GM12878 (cell line): ENCODE measurements around the gene MRPL20. TPM values are rescaled to one million over a fixed set of nuclear protein-coding genes. Genes with fewer than 3 reads are reported as not detected.

Experiments used
- ATAC-seq: fragments of 200-7000 bp; cut with Tn5 transposase; 3 replicates; pipeline ENCODE4 v1.9.1; 2020; ENCODE audit warnings: mild to moderate bottlenecking, moderate library complexity
- BruUV-seq: library from RNA; stranded (reverse); fragments of 400-500 nt; replicated peaks from 2 replicates; lab custom pipeline; 2021; lab: Mats Ljungman, UMichigan
- CTCF ChIA-PET: fragments of 300-600 bp; sonication (Branson Sonifier 250); formaldehyde crosslinking; extraction: SDS; loops from one replicate; lab custom pipeline; 2021; ENCODE audit warnings: inconsistent platforms; lab: Yijun Ruan, JAX
- POLR2A ChIA-PET: fragments of 350-600 bp; formaldehyde crosslinking; extraction: SDS; loops from one replicate; lab custom pipeline; 2021; ENCODE audit warnings: inconsistent platforms; lab: Charles Lee
- RAD21 ChIA-PET: fragments of 300-600 bp; sonication (Branson Sonifier 250); formaldehyde crosslinking; loops from one replicate; lab custom pipeline; 2023; ENCODE audit warnings: antibody characterized with exemption; ENCODE audit not compliant: unreplicated experiment; lab: Charles Lee
- SMC1A ChIA-PET: fragments of 300-600 bp; sonication (Branson Sonifier 250); formaldehyde crosslinking; loops from one replicate; lab custom pipeline; 2023; ENCODE audit not compliant: unreplicated experiment, uncharacterized antibody; lab: Charles Lee
- DNase-seq: peaks from one replicate; pipeline ENCODE4 v3.0.0-alpha.2; 2011; ENCODE audit warnings: low read depth, low spot score
- FAIRE-seq: peaks from 3 replicates; lab custom pipeline; 2011; peaks lifted over from hg19 to GRCh38; lab: Jason Lieb, UNC
- H2AFZ ChIP-seq: 2 replicates; pipeline ENCODE4 v1.6.0; 2011; ENCODE audit warnings: low read depth, low read length, control low read depth; ENCODE audit not compliant: control insufficient read depth
- H3K27ac ChIP-seq: 2 replicates; pipeline ENCODE4 v1.5.1; 2011; ENCODE audit warnings: control low read depth; ENCODE audit not compliant: control insufficient read depth, insufficient read depth
- H3K27me3 ChIP-seq, 2 experiments: replicated peaks in 1 of 2; 2 replicates each; pipeline versions ENCODE4 v1.6.0 to v1.6.1; 2011; ENCODE audit warnings: low read length in 1 of 2; ENCODE audit not compliant: control insufficient read depth in 2 of 2, insufficient read depth in 2 of 2
- H3K36me3 ChIP-seq, 2 experiments: 2 replicates each; pipeline ENCODE4 v1.5.1; 2011; ENCODE audit warnings: low read length in 1 of 2; ENCODE audit not compliant: control insufficient read depth in 2 of 2, insufficient read depth in 2 of 2
- H3K4me1 ChIP-seq: 2 replicates; pipeline ENCODE4 v1.6.1; 2011; ENCODE audit warnings: mild to moderate bottlenecking, low read length, moderate library complexity, mixed read lengths; ENCODE audit not compliant: control insufficient read depth, insufficient read depth
- H3K4me2 ChIP-seq: 2 replicates; pipeline ENCODE4 v1.6.0; 2011; ENCODE audit warnings: control low read depth; ENCODE audit not compliant: control insufficient read depth, insufficient read depth
- H3K4me3 ChIP-seq: fragments of 200-600 bp; sonication (generic); 2 replicates; pipeline ENCODE4 v1.5.1; 2016
- H3K79me2 ChIP-seq: 2 replicates; pipeline ENCODE4 v1.6.0; 2011; ENCODE audit warnings: low read length; ENCODE audit not compliant: control insufficient read depth, insufficient read depth
- H3K9ac ChIP-seq: 2 replicates; pipeline ENCODE4 v1.8.0; 2011; ENCODE audit warnings: low read length, control low read depth, mixed read lengths; ENCODE audit not compliant: control insufficient read depth, insufficient read depth
- H3K9me3 ChIP-seq: replicated peaks from 3 replicates; pipeline ENCODE4 v1.5.1; 2011; ENCODE audit warnings: mild to moderate bottlenecking, low read length; ENCODE audit not compliant: control insufficient read depth, insufficient read depth
- H4K20me1 ChIP-seq: 2 replicates; pipeline ENCODE4 v1.6.0; 2011; ENCODE audit not compliant: control insufficient read depth, insufficient read depth
- BMI1 ChIP-seq: fragments of 450-650 bp; IDR thresholded peaks from 2 replicates; pipeline ENCODE4 v1.6.1; 2016; ENCODE audit warnings: mild to moderate bottlenecking, moderate library complexity, borderline replicate concordance
- CBX3 ChIP-seq: fragments of 200-600 bp; sonication (generic); IDR thresholded peaks from 2 replicates; pipeline ENCODE4 v1.6.1; 2016; ENCODE audit warnings: low read depth, borderline replicate concordance
- MAX ChIP-seq: IDR thresholded peaks from 2 replicates; pipeline ENCODE4 v1.6.1; 2012; ENCODE audit warnings: low read depth, low read length, improper control_type of control experiment
- NR2F1 ChIP-seq: fragments of 450-650 bp; conservative IDR thresholded peaks from 2 replicates; pipeline ENCODE4 v1.6.1; 2017; ENCODE audit warnings: mild to moderate bottlenecking
- ZSCAN29 ChIP-seq: fragments of 450-650 bp; IDR thresholded peaks from 2 replicates; pipeline ENCODE4 v1.6.1; 2017; ENCODE audit warnings: mild to moderate bottlenecking, moderate library complexity
- WGBS: methylation state at CpG from one replicate; pipeline ENCODE4 v1.1.6; 2016; ENCODE audit warnings: low lambda C conversion rate; ENCODE audit not compliant: insufficient replicate concordance, insufficient coverage; ENCODE audit errors: missing lambda C conversion rate; 5-methylcytosine and 5-hydroxymethylcytosine counted together
- in situ Hi-C: fragments of 300-500 bp; cut with MboI; formaldehyde crosslinking; loops from 9 replicates; pipeline ENCODE4 v1.14.3; 2018; ENCODE audit warnings: mixed read lengths
- intact Hi-C: fragments of 100-400 bp; cut with micrococcal nuclease; formaldehyde crosslinking; loops from one replicate; pipeline ENCODE4 v1.14.2; 2022; ENCODE audit not compliant: unreplicated experiment
- polyA plus RNA-seq, 11 experiments: library from polyadenylated mRNA; depleted of rRNA in 4 of 11; unstranded in 6 of 11; stranded (reverse) in 5 of 11; fragments of >200 nt; fragmentation: Nextera tagmentation in 4 of 11; fragmentation: Illumina TruSeq in 1 of 11; extraction: Ambion mirVana in 4 of 11; extraction: Trizol in 1 of 11; gene quantifications; 1 replicate in 1 of 11; 2 replicates in 10 of 11; pipeline versions ENCODE4 v1.2.1 to v1.2.3, GENCODE V29; 2011 to 2016; ENCODE audit warnings: inconsistent platforms in 2 of 11, missing spikeins in 2 of 11, low read depth in 1 of 11
- total RNA-seq, 4 experiments: library from RNA; depleted of rRNA in 3 of 4; stranded (reverse); fragments of >200 nt in 3 of 4; fragmentation: Illumina TruSeq in 1 of 4; extraction: Trizol in 1 of 4; gene quantifications; 2 replicates each; pipeline versions ENCODE4 v1.2.1 to v1.2.3, GENCODE V29; 2013 to 2021
- TF ChIP-seq, protein P1 (sequence below): IDR thresholded peaks from 2 replicates; pipeline ENCODE4 v1.6.1; 2011; ENCODE audit warnings: borderline replicate concordance, low read depth, mild to moderate bottlenecking, moderate library complexity, mixed read lengths, low read length; ENCODE audit not compliant: insufficient read depth; ENCODE audit errors: extremely low read length
- TF ChIP-seq, protein P2 (sequence below): fragments of 450-650 bp; IDR thresholded peaks from 2 replicates; pipeline ENCODE4 v1.6.1; 2018; ENCODE audit warnings: borderline replicate concordance, mild to moderate bottlenecking; ENCODE audit not compliant: partially characterized antibody

Gene MRPL20
- total and polyA plus RNA-seq, 10 of the 15 experiments (the other 5 are each of a cell fraction or from before 2014, with no cell fraction given) = 129 to 525 (median 255) TPM

- POLR2A ChIA-PET = no interaction called here
- FAIRE-seq = no peak
- RAD21 ChIA-PET = no interaction called here
- CTCF ChIA-PET = interaction anchor here (1.7 kb wide), 1 partner anchor 13 kb away, joined by 8 read pairs; no protein-coding TSS in a partner anchor
- WGBS = 16% methylated on average over 17 of the region's 18 CpGs
- no peaks in the 10 kb centered on the region for H3K9me3 ChIP-seq
- no peaks in the 10 kb centered on the region for H4K20me1 ChIP-seq
- no peak overlapping the region for H3K9ac ChIP-seq
- SMC1A ChIA-PET = no interaction called here
- H3K4me3 ChIP-seq = no peak overlapping the region
- no peak overlapping the region for H2AFZ ChIP-seq
- no peaks in the 10 kb centered on the region for H3K79me2 ChIP-seq
- H3K36me3 ChIP-seq = no peaks in the 10 kb centered on the region
- no peak for TF ChIP-seq CBX3
- TF ChIP-seq BMI1 = no peak
- no peak for TF ChIP-seq NR2F1
- TF ChIP-seq, protein P1, sequence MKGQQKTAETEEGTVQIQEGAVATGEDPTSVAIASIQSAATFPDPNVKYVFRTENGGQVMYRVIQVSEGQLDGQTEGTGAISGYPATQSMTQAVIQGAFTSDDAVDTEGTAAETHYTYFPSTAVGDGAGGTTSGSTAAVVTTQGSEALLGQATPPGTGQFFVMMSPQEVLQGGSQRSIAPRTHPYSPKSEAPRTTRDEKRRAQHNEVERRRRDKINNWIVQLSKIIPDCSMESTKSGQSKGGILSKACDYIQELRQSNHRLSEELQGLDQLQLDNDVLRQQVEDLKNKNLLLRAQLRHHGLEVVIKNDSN = no peak
- TF ChIP-seq, protein P2, sequence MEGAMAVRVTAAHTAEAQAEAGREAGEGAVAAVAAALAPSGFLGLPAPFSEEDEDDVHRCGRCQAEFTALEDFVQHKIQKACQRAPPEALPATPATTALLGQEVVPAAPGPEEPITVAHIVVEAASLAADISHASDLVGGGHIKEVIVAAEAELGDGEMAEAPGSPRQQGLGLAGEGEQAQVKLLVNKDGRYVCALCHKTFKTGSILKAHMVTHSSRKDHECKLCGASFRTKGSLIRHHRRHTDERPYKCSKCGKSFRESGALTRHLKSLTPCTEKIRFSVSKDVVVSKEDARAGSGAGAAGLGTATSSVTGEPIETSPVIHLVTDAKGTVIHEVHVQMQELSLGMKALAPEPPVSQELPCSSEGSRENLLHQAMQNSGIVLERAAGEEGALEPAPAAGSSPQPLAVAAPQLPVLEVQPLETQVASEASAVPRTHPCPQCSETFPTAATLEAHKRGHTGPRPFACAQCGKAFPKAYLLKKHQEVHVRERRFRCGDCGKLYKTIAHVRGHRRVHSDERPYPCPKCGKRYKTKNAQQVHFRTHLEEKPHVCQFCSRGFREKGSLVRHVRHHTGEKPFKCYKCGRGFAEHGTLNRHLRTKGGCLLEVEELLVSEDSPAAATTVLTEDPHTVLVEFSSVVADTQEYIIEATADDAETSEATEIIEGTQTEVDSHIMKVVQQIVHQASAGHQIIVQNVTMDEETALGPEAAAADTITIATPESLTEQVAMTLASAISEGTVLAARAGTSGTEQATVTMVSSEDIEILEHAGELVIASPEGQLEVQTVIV = no peak
- no peak for TF ChIP-seq ZSCAN29
- TF ChIP-seq MAX = no peak
- TF ChIP-seq, all 136 proteins: peak for 0
- no TSS peak for BruUV-seq
- ATAC-seq (no peak), DNase-seq (no peak)
- in situ Hi-C loops (no loop called here), intact Hi-C loops (no loop called here)
- Histone ChIP-seq H3K27me3 (peaks cover 0 to 3% of the 10 kb centered on the region in 2 experiments; a peak in 2 of 4 replicates), H3K27ac (no peak overlapping the region), H3K4me2 (no peak overlapping the region), H3K4me1 (peaks cover 5% of the 10 kb centered on the region)
These were observed 49.1 kb downstream of the MRPL20 start for GRCh38 chr1:1357871-1358432.
